NOMO-1 (cell line): Measurements from ENCODE around the gene RNMT.
A peak's percentile ranks its signal among the peaks of the same experiment; 100 is the strongest.

ENCODE experiments used
- DNase-seq, 2 experiments: peaks; one replicate each; lab custom pipeline; 2025; ENCODE audit not compliant: unreplicated experiment in 2 of 2; lab: John Stamatoyannopoulos, UW

RNMT gene

GRCh38 chr18:13809531-13810255 lies 83.2 kb downstream of the RNMT start:
- no peak for DNase-seq

GRCh38 chr18:13810950-13811485 lies 84.5 kb downstream of the RNMT start:
- DNase-seq = no peak

GRCh38 chr18:13811993-13812392 lies 85.5 kb downstream of the RNMT start:
- no peak for DNase-seq

DNA sequence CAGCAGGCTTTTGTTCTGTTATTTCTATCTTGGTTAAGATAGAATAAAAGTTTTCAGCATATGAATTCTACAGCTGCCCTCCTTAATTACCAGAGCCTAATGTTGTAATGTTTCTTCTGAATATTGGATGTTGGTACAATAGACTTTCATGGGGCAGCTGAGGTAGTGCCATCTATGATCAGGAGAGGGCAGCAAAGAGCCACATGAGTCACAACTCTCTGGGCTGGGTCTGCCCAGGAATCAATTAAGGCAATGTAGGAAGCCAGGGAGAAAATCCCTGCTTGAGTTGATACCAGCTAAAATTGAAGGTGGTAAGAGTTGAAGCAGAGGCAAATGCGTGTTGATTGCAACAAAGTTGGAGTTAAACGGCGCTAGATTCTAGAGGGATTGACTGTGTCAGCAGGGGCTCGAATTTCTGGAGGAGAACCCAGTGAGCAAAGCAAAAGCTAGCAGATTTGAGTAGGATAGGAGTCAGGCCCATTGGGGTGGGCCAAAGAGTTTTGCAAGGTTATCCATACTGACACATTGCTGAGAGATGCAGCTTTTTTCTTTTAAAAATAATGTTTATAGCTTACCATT lies 86.9 kb downstream of the RNMT start:
- peak in 1 of 2 experiments; percentile 31 for DNase-seq
